Inflammatory macrophage treated with lipopolysaccharide for 4 hours (primary cell): ENCODE data around the gene SERPINH1.

ENCODE experiments used
- DNase-seq: peaks from one replicate; pipeline ENCODE4 v3.0.0-alpha.2; 2020

The SERPINH1 gene

DNA sequence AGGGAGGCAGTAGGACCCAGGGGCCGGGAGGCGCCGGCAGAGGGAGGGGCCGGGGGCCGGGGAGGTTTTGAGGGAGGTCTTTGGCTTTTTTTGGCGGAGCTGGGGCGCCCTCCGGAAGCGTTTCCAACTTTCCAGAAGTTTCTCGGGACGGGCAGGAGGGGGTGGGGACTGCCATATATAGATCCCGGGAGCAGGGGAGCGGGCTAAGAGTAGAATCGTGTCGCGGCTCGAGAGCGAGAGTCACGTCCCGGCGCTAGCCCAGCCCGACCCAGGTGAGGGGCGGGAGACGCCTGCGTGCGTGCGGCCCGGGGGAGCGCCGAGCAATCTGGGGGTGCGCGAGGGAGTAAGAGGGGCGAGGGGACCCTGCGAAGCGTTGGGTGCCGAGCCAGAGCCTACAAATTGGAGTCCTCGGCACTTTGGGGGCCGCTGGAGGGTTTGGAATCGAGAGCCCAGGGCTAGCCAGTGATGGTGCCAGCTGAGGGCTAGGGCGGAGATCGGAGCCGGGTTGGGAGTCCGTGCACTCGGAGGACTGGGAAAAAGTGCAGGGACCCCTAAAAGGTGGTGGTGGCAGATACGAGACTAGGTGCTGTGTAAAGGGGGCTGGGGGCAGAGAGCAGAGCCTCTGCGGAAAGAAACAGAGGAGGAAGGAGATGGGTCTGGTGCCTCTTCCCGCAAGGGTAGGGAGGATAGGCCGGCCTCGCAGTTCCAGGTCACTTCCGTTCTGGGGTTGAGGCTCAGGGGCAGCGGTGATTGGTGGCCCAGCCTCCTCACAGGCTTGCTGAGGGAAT, at the start of gene SERPINH1:
Gene SERPINH1, plus strand, starts transcription at position 206 of the 788 bp plus-strand sequence. CDS start 4,097 bp downstream, outside the sequence.
- DNase-seq, result peak; percentile 82

DNA sequence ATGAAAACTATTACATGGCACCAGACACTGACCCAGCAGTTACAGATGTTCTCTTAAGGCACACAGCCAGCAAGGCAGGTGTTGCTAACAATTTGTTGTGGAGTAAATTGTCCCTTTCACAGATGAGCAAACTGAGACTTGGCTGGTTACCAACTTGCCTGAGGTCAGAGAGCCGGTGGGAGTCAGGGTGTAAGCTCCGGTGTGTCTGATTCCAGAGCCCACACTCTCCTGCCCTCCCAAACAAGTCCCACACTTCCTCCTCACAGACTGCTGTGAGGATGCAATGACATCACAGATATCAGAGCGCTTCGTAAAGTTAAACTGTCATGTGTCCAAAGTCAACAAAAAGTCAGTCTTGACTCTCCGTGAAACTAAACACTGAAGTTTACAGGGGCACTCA, 48.8 kb upstream of the SERPINH1 start:
- DNase-seq, result no peak

DNA sequence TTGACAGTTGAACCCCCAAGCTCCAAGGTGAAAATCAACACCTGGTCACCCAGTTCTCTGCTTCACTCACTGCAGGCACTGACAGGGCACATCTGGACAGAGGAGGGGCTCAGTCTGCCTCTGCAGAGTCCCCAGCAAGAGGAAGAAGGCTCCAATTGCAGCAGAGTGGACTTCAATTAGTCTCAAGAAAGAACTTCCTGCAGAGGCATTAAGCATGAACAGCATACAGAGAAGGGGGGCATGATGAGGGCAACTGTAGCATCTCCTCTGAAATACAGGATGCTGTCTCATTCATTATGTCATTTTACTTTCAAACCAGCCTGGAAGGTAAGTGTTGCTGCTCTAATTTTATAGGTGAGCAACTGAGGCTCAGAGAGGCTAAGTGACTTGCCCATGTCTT, 47.5 kb upstream of the SERPINH1 start:
- no peak for DNase-seq

DNA sequence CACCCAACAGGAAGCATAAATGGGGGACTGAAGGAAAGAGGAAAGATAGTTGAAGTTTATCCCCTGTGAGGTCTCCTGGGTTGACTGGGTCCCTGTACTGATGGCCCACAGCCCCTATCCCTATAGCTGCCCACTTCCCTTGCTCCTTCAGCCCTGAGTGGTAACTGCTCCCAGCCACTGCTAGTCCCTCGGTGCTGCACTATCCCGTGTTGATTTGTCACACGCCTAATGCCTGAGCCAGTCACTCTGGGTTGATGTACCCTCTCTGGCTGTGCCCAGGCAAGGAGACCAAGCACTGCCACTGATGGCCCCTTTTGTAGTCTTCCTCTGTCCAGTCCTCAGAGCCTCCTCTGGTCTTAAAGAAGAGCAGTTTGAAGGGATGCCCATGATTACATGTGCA, 45.9 kb upstream of the SERPINH1 start:
- DNase-seq, result no peak

DNA sequence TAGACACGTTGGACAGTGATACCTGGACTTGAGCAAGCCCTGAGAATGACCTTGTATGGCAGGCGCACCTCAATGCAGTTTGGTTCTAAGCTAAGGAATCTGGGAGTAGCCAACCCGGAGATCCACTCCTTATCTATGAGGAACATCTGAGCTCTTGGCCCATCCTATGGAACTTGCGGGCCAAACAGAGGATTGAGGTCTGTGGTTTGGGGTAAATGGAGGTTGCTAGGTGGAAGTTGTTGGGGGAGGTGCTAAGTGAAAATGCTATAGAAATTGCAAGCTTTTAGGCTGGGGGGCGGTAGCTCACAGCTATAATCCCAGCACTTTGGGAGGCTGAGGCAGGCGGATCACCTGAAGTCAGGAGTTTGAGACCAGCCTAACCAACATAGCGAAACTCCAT, 45.2 kb upstream of the SERPINH1 start:
- no peak for DNase-seq

DNA sequence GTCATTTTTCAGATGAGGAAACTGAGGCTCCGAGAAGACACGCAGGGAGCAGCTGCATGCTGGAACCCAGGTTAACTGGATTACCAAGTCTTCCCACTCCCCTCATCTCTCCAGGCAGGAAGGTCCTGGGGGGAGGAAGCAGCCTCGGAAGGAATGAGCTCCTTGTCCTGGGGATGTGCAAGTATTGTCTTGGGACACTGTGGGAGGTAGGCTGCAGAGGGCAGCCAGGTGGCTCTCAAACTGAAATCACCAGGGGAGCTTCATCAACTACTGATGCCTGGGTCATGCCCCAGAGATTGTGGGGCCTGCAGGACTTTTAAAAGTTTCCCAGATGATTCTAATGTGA, 43.9 kb upstream of the SERPINH1 start:
- no peak for DNase-seq

DNA sequence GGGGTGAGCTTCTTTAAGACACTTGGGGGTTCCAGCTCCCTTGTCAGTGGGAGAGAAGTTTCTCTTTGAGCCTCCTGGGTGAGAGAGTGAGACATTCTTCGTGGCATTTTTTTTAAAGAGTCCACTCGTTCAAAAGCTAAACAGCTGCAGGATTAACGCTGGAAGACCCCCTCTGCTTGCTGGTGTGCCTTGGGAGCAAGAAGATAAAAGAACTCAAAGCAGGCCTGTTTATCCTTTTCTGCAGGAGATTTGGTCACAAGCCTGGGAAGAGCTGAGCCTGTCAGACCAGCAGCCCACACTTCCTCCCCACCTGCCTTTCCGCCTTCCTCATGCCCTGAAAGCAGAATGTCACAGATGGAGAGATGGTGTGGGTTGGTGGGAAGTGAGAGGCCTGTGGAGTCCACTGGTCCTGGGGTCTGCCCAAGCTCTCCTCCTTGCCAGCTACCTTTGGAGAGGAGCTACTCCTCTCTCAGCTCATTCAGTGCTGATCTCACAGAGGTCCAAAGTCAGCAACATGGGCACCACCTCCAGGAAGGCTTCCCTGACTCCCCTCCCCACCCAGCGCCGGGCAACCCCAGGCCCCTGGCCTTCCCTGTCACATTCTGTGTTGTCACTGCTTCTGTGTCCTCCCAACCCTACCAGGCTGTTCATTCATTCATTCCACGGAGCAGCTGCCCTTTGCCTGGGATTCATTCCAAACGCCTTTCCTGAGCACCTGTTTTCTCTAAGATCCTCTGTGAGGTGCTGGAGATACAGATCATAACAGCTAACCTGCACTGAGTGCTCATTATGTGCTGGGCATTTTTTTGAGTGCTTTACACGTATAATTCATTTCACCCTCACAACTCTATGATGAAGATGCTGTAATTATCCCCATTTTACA, 43.0 kb upstream of the SERPINH1 start:
- DNase-seq, result no peak

DNA sequence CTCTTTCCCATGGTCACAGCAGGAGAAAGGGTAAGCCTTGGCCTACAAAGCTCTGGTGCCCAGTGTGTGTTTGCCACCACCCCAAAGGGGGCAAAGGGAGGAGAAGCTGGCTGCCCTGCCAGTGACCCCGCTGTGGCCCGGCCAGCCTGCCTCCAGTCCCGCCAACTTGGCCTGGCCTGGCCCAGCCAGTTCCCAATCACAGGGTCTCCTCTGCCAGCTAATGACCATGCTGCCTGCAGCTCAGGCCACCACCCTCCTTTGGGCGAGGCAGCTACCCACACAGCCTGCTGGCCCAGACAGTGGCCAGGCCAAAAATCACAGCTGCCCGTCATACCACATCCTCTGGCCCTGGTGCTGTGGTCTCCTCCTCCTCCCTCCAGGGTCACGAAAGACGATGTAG, 41.4 kb upstream of the SERPINH1 start:
- DNase-seq, result no peak

DNA sequence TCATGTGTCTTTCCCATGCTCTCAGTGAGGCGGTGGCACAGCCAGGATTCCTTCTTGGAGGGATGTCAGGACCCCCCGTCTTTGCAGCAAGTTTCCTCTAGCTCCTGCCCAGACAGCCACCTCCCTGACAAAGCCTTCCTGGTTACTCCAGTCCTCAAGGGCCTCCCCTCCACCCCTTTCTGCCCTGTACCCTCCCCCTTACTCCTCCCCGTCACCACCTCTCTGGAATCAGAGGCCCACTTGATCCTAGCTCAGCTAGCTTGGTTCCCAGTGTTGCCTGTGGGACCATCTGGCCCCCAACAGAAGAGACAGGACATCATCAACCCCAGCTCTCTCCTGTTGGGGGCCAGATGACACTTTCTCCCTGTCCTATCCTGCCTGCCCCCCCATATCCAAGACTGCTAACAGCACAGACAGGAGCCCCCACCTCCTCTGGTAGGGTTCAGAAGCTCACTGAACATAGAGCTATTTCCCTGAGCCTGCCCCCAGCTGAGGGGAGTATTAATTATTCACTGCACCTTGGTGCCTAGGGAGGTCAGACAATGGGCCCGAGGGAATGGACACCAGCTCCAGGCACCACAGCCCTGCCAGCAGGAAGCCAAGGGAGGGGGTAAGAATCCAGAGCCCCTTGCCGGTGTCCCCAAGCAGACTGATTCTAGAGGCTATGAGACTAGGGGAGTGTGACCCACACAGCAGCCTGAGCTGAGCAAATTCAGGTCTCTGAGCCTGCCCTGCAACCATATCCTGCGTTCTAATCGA, 39.6 kb upstream of the SERPINH1 start:
- DNase-seq, result no peak

DNA sequence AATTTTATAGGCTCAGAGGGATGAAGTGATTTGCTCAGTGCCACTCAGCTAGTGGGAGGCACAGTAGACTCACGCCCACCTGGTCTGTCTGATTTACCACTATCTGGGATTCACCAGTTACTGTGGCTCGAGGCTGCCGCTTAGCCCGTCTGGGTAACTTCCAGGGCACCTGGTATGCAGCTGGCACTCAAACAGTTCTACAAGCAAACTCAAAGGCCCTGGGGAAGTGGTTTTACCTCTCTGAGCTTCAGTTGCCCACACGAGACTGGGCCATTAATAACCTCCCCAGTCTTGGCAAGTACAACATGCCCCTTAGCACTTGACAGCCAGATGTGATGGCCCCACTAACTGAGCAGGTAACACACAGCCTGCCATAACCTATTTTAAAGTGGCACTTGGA, 38.9 kb upstream of the SERPINH1 start:
- DNase-seq, result no peak

DNA sequence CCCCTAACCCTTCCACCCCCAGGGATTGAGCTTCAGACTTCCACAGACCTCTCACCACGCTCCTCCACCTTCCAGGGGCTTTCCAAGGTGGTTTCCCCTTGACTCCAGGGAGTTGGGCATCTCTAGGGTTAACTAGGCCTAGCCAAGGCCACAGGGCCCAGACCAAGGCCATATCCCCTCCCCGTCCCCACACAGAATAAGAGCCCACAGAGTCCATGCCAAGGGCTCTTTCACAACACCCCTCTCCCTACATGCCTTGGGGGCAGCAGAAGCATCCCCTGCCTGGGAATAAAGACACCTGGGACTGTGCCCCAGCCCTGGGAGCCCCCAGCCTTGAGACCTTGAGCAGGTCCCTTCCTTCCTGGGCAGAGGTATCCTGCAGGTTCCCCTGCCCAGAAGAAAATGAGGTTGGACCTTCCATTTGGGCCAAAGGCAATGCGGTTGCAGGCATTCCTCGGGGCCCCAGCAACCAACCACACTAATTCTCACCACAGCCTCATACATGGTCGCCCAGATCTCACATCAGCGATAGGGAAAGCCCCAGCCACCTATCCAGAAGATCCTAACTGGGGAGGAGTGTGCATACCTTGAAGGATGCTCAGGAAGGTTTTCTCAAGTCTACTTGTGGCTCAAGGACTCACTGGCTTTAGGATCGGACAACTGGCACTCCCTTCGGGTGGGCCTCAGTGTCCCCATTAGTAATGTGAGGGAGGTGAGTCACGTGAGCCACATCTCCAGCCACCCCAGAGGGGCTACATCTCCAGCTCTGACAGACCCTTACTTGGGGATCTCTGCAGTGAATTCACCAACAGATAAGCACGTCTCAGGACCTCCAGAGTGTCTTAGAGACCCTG, 38.0 kb upstream of the SERPINH1 start:
- DNase-seq, result no peak

DNA sequence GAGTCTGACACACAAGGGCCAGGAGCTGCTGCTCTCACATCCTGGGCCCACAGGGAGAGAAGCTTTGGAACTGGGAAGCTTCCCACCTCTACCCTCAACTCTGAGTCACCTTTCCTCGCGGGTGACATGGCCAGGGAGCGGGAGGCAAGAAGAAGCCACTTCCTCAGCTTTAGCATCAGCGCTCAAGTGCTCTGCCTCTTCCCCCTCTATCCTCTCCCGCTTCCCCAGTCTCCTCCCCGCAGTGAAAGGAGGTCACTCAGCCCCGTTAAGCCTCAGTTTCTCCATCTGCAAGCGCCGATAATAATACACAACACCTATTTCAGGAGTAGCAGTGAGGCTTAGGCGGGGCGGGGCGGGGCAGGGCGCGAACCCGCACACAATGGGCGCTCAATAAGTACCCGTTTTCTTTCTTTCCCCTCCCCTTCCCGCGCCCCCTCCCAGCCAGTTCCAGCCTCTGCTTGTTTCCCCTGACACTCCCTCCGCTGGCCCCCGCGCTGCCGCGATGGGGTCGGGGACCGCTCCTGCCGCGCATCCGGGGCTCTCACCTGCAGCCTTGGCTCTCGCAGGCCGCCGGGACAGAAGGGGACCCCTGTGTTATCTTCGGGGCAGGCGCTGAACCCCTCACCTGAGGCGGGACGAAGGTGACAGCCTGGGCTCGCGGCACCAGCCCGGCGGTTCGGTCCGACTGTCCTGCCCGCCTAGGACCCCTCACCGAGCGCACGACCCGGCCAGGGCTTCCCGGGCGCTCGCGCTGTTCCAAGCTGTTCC, 37.2 kb upstream of the SERPINH1 start:
- peak; percentile 35 for DNase-seq

DNA sequence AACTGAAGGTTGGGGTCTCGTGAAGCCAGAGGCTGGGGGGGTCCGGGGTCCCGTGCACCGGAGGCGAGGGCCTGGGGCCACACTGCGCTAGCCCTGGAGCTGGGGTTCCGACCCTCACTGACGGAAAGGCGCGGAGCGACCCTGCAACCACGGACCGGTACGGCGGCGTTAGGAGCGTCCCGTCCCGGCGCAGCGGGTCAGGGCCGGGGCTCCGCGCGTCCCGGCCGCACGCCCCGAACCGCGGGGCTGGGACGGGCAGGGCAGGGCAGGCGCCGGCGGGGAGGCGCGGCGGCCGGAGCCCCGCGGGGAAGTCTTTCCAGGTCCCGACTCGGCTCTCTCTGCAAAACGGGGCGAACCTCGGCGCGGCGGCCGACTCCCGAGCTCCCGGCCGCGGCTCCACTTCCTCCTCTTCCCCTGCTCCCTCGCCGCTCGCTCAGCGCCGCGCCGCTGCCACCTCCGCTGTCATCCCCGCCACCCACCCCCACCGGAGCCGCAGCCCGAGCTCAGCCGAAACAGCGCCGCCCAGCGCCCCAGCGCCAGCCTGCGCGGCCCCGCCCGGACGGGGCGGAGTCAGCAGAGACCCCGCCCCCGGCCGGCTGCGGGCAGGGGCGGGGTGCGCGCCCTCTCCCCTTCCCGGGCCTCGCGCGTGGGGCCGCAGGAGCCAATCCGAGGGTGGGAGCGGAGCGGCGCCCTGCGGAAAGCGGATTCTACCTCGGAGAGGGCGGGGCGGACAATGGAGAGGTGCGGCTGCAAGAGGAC, 36.4 kb upstream of the SERPINH1 start, which contains the start of gene GDPD5:
Gene GDPD5, minus strand, starts transcription at position 509 of the 759 bp plus-strand sequence. CDS start 48,206 bp downstream, outside the sequence.
- peak; percentile 87 for DNase-seq

DNA sequence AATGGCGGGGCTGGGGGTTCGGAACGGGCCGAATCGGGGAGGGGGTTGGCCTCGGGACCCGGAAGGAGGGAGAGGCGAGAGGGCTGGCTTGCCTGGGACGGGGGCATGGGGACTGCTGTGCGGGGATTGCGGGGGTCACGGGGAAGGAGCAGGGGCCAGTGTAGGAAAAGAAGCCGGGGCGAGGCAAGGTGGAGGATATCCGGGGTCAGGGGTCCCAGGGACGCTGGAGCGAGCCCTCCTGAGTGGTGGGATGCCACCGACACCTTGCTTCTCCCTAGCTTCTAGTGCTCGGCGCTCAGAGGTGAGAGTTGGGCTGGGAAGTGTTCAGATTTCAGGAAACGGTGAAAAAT, 35.9 kb upstream of the SERPINH1 start:
- DNase-seq, result no peak

DNA sequence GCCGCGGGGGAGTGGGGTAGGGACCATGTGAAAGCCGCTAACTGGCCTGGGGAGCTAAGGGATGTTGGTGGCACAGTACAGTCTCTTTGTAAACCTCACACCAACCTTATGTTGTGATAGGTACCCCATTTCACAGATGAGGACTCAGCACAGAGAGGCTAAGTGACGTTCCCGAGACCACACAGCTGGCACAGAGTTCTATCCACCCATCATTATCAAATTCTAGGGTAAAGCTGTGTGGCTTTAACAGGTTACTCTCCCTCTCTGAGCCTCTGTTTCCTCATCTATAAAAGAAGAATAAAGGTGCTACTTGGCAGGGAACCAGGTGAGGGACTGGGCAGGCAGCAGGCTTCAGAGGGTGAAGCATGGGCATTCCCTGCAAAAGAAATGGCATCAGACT, 34.9 kb upstream of the SERPINH1 start:
- DNase-seq, result no peak

DNA sequence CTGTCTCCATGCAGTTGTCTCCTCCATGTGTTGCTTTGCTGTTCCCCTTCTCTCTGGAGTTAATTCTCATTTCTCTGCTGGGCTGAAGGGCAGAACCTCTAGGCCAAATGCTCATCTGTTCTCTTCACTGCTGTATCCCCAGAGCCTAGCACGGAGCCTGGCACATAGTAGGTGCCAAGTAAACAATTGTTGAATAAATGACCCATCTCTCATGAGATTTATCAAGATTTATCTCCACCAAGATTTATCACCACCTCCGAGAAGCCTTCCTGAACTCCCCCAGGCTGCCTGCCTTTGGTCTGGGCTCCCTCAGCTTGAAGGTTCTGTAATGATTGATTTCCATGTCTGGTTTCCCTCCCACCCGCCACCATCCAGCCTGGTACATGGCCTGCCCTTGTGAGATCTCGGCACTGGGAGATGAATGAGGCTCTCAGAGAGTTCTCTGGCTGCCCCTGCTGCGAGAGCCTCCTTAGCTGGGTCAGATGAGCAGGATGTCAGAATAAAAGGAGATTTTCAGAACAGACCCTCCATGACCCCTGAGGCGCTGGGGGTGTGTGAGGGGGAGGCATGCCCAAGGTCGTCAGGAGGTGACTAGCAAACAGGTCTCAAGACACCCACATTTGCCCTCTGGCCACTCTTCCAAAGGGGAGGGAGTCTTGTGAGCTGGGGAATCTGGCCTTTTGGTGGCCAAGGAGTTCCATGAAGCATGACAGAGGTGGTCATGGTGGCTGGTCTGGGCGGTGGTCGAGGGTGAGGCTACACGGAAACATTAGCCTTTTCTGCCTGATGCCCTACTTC, 33.9 kb upstream of the SERPINH1 start:
- no peak for DNase-seq

DNA sequence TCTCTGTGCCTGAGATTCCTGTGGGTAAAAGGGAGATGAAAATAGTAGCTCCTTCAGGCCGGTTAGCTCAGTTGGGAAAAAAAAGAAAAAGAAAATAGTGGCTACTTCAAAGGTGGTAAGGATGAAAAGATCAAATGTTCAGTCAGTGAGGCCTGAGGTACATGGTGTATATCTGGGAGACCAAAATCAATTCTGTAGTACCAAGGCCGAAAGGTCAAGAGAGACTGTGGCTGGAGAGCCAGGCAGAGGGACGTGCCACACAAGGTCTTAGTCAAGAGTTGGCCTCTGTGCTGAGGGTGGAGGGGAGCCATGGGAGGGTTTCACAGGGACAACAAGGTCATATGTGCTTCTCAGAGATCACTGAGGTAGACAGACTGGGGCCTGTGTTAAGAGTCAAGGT, 31.5 kb upstream of the SERPINH1 start:
- no peak for DNase-seq

DNA sequence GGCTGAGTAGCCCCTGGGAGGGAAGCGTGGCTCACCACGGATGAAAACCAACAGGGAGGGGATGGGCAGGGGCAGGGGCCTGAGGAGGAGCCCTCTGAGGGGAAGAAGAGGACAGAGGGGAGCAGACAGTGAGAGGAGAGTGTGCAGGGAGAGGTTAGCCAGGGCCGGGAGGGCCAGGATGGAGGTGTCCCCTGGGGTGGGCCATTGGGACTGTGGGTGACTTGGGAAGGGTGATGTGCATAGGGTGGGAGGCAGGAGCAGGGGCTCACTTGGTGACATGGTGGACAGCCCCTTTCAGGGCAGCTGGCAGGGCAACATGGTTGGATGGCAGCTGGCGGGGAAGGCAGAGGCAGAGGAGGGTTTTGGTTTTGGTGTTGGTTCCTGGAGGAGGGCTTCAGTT, 30.7 kb upstream of the SERPINH1 start:
- no peak for DNase-seq

DNA sequence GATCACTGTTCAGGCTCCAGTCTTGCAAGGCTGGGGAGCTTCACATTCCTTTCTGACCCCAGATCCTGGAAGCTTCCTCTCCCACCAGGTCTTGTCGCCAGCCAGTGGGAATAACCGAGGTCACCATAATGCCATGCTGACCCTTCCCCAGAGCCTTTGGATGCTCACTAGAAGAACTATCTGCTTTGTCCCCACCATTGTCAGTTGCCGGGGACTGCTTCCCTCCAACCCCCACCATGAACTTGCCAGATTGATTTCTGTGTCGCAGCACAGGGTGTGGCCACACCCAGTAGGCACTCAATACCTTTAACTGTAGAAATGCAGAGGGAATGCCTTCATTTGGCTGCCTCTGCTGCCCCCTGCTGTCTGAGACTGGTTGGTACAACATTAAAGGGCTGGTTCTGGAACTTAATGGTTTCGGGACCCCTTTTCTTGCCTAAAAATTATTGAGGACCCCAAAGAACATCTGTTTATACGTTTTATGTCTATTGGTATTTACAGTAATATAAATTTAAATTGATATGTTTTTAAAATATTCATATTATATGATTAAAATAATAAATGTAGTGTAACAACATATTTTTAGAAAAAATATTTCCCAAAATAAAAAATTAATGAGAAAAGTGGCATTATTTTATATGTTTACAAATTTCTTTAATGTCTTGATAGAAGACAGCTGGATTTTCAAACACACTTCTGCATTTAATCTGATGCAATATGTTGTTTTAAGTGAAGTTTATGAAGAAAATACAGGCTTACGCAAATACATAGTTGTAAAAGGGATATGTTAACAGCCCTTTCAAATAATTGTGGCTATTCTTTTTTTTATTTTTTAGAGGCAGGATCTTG, 29.6 kb upstream of the SERPINH1 start:
- peak; percentile 66 for DNase-seq
